HepG2 (cell line): Measurements from ENCODE around the gene PLCL1. TPM values are rescaled to one million over a fixed set of nuclear protein-coding genes. Genes with fewer than 3 reads are reported as not detected.

Source experiments
- ATAC-seq: fragments of 200-7000 bp; cut with Tn5 transposase; 3 replicates; pipeline ENCODE4 v1.9.1; 2020; ENCODE audit warnings: mild to moderate bottlenecking, moderate library complexity
- BruUV-seq: library from RNA; stranded (reverse); fragments of 400-500 nt; replicated peaks from 2 replicates; lab custom pipeline; 2021; lab: Mats Ljungman, UMichigan
- CTCF ChIA-PET: fragments of 300-600 bp; formaldehyde crosslinking; extraction: SDS; loops from one replicate; lab custom pipeline; 2021; ENCODE audit warnings: low total read pairs, inconsistent platforms, low intra/inter-chr PET ratio; lab: Yijun Ruan, JAX
- POLR2A ChIA-PET: fragments of 350-600 bp; sonication (Branson Sonifier 250); formaldehyde crosslinking; loops from one replicate; lab custom pipeline; 2020; ENCODE audit warnings: antibody characterized with exemption, inconsistent platforms; lab: Yijun Ruan, JAX
- DNase-seq: peaks from one replicate; pipeline ENCODE4 v3.0.0-alpha.2; 2015; ENCODE audit warnings: low spot score
- FAIRE-seq: peaks from 3 replicates; lab custom pipeline; 2011; peaks lifted over from hg19 to GRCh38; lab: Jason Lieb, UNC
- H2AFZ ChIP-seq: one replicate; pipeline ENCODE4 v1.6.1; 2011; ENCODE audit warnings: low read length, inconsistent platforms
- H3K27ac ChIP-seq: fragments of 300-600 bp; 3 replicates; pipeline ENCODE4 v1.8.0; 2011; ENCODE audit warnings: mixed run types, mild to moderate bottlenecking, mixed read lengths, low read length, inconsistent platforms; ENCODE audit not compliant: insufficient read depth; ENCODE audit errors: extremely low read length
- H3K27me3 ChIP-seq, 2 experiments: fragments of 200-600 bp in 1 of 2; 2 replicates in 1 of 2; 3 replicates in 1 of 2; pipeline versions ENCODE4 v1.6.0 to v1.8.0; 2011; ENCODE audit warnings: low read length in 2 of 2, mild to moderate bottlenecking in 2 of 2, moderate library complexity in 2 of 2, inconsistent platforms in 1 of 2; ENCODE audit not compliant: insufficient read depth in 2 of 2, control insufficient read depth in 1 of 2
- H3K36me3 ChIP-seq, 2 experiments: fragments of 200-600 bp in 1 of 2; replicated peaks in 1 of 2; 2 replicates in 1 of 2; 3 replicates in 1 of 2; pipeline versions ENCODE4 v1.5.1 to v1.8.0; 2011; ENCODE audit warnings: low read length in 2 of 2, inconsistent platforms in 1 of 2; ENCODE audit not compliant: insufficient read depth in 2 of 2, control insufficient read depth in 1 of 2
- H3K4me1 ChIP-seq: 2 replicates; pipeline ENCODE4 v1.5.1; 2012; ENCODE audit warnings: low read length, inconsistent platforms; ENCODE audit not compliant: insufficient read depth
- H3K4me2 ChIP-seq: 2 replicates; pipeline ENCODE4 v1.6.0; 2011; ENCODE audit warnings: low read depth, low read length, inconsistent platforms
- H3K4me3 ChIP-seq, 3 experiments: fragments of 200-600 bp in 1 of 3; sonication (generic), shearing (Covaris generic) in 1 of 3; replicated peaks in 1 of 3; 2 replicates each; pipeline ENCODE4 v1.5.1; 2011 to 2016; ENCODE audit warnings: low read length in 3 of 3, inconsistent platforms in 2 of 3, low read depth in 2 of 3, mild to moderate bottlenecking in 2 of 3, control low read depth in 1 of 3, mixed read lengths in 1 of 3; ENCODE audit not compliant: insufficient read depth in 1 of 3
- H3K79me2 ChIP-seq: one replicate; pipeline ENCODE4 v1.6.1; 2011; ENCODE audit warnings: low read length, inconsistent platforms; ENCODE audit not compliant: insufficient read depth
- H3K9ac ChIP-seq: 2 replicates; pipeline ENCODE4 v1.6.0; 2011; ENCODE audit warnings: mild to moderate bottlenecking, low read depth, low read length, inconsistent platforms; ENCODE audit not compliant: insufficient read depth
- H3K9me3 ChIP-seq: 2 replicates; pipeline ENCODE4 v1.5.1; 2012; ENCODE audit warnings: mild to moderate bottlenecking, low read length
- H4K20me1 ChIP-seq: 2 replicates; pipeline ENCODE4 v1.6.0; 2011; ENCODE audit warnings: inconsistent platforms, mild to moderate bottlenecking, low read length, moderate library complexity; ENCODE audit not compliant: insufficient read depth
- FOXM1 ChIP-seq: sonication (generic); formaldehyde crosslinking; IDR thresholded peaks from 2 replicates; pipeline ENCODE4 v1.5.0; 2020; ENCODE audit warnings: missing genetic modification reagents
- HMG20B ChIP-seq: conservative IDR thresholded peaks from 2 replicates; pipeline ENCODE4 v1.6.1; 2016; ENCODE audit warnings: missing genetic modification reagents, missing compliant biosample characterization
- KDM1A ChIP-seq: IDR thresholded peaks from 2 replicates; pipeline ENCODE4 v1.6.1; 2016; ENCODE audit warnings: missing compliant biosample characterization
- NBN ChIP-seq: fragments of 450-650 bp; conservative IDR thresholded peaks from 2 replicates; pipeline ENCODE4 v1.6.1; 2017
- PBX2 ChIP-seq: IDR thresholded peaks from 2 replicates; pipeline ENCODE4 v1.6.1; 2016; ENCODE audit warnings: control low read depth
- SYNCRIP ChIP-seq: fragments of 200-400 bp; formaldehyde crosslinking; IDR thresholded peaks from 2 replicates; pipeline ENCODE4 v1.6.1; 2018; ENCODE audit warnings: mild to moderate bottlenecking, low read depth, low read length; ENCODE audit not compliant: insufficient read depth
- ZKSCAN5 ChIP-seq: sonication (generic); formaldehyde crosslinking; IDR thresholded peaks from 2 replicates; pipeline ENCODE4 v1.5.1; 2020; ENCODE audit warnings: mild to moderate bottlenecking, missing genetic modification reagents
- ZNF296 ChIP-seq: sonication (generic); formaldehyde crosslinking; conservative IDR thresholded peaks from 2 replicates; pipeline ENCODE4 v1.5.0; 2020; ENCODE audit warnings: mild to moderate bottlenecking, missing genetic modification reagents
- ZNF496 ChIP-seq: sonication (generic); formaldehyde crosslinking; IDR thresholded peaks from 2 replicates; pipeline ENCODE4 v1.8.1; 2023; ENCODE audit warnings: mild to moderate bottlenecking, moderate library complexity, missing genetic modification reagents; ENCODE audit not compliant: insufficient replicate concordance
- ZNF510 ChIP-seq: sonication (generic); formaldehyde crosslinking; IDR thresholded peaks from 2 replicates; pipeline ENCODE4 v1.4.0; 2020; ENCODE audit warnings: low read depth, mild to moderate bottlenecking, missing genetic modification reagents
- ZNF788 ChIP-seq: sonication (generic); formaldehyde crosslinking; IDR thresholded peaks from 2 replicates; pipeline ENCODE4 v1.5.0; 2020; ENCODE audit warnings: mild to moderate bottlenecking, missing genetic modification reagents, borderline replicate concordance
- WGBS: methylation state at CpG from one replicate; pipeline ENCODE4 v1.1.6; 2017; ENCODE audit warnings: low lambda C conversion rate; 5-methylcytosine and 5-hydroxymethylcytosine counted together
- in situ Hi-C: cut with HindIII; loops from 2 replicates; pipeline ENCODE4 v1.10.0; 2017; ENCODE audit warnings: low pct_unique_long_range_greater_than_20kb; ENCODE audit not compliant: extremely low pct_ligation_motif_present
- intact Hi-C: fragments of 100-400 bp; cut with micrococcal nuclease; formaldehyde crosslinking; loops from one replicate; pipeline ENCODE4 v1.10.0; 2022; ENCODE audit not compliant: unreplicated experiment
- polyA plus RNA-seq, 8 experiments: library from polyadenylated mRNA; depleted of rRNA in 3 of 8; stranded (reverse) in 7 of 8; unstranded in 1 of 8; fragments of >200 nt; fragmentation: Illumina TruSeq in 4 of 8; extraction: Trizol in 4 of 8; gene quantifications; 2 replicates each; pipeline versions ENCODE4 v1.2.1 to v1.2.3, GENCODE V29; 2011 to 2016; ENCODE audit warnings: low read depth in 4 of 8, missing spikeins in 1 of 8, mixed read lengths in 1 of 8; ENCODE audit not compliant: insufficient read depth in 1 of 8
- total RNA-seq, 5 experiments: library from RNA; depleted of rRNA; stranded (reverse); fragments of >200 nt; fragmentation: Illumina TruSeq; extraction: Trizol; gene quantifications; 2 replicates each; pipeline ENCODE4 v1.2.3, GENCODE V29; 2016; ENCODE audit warnings: low read depth in 1 of 5

PLCL1 gene
- total and polyA plus RNA-seq, 2 of the 13 experiments (the other 11 are each of a cell fraction or from before 2014, with no cell fraction given) = not detected

- no peak for DNase-seq
- no peaks in the 10 kb centered on the region for H3K4me1 ChIP-seq
- FAIRE-seq = no peak
- CTCF ChIA-PET = no interaction called here
- POLR2A ChIA-PET = no interaction called here
- no peak overlapping the region for H3K4me2 ChIP-seq
- no peaks in the 10 kb centered on the region for H3K79me2 ChIP-seq
- H3K36me3 ChIP-seq = no peaks in the 10 kb centered on the region
- intact Hi-C loops = no loop called here
- H3K27me3 ChIP-seq = no peaks in the 10 kb centered on the region
- WGBS = 3% methylated on average over 1 of the region's 1 CpG
- H3K4me3 ChIP-seq = no peak overlapping the region
- H2AFZ ChIP-seq = no peak overlapping the region
- no peak overlapping the region for H3K9ac ChIP-seq
- ATAC-seq = no peak
- TF ChIP-seq ZNF788 = no peak
- TF ChIP-seq FOXM1 = no peak
- TF ChIP-seq KDM1A (CRISPR knock-in tag) = no peak
- no peak for TF ChIP-seq SYNCRIP
- no peak for TF ChIP-seq HMG20B (CRISPR knock-in tag)
- TF ChIP-seq ZNF296 (CRISPR knock-in tag) = no peak
- TF ChIP-seq ZKSCAN5 = no peak
- TF ChIP-seq PBX2 (CRISPR knock-in tag) = no peak
- TF ChIP-seq ZNF510 (CRISPR knock-in tag) = no peak
- TF ChIP-seq ZNF496 (CRISPR knock-in tag) = no peak
- no peaks in the 10 kb centered on the region for H3K9me3 ChIP-seq
- H4K20me1 ChIP-seq = no peaks in the 10 kb centered on the region
- BruUV-seq = no TSS peak
- no peak overlapping the region for H3K27ac ChIP-seq
- in situ Hi-C loops = no loop called here
Observed at GRCh38 chr2:198065322-198065721, 260.9 kb downstream of the PLCL1 start.

GRCh38 chr2:198066597-198066996 is 262.2 kb downstream of the PLCL1 start:
- in situ Hi-C loops = no loop called here
- intact Hi-C loops = no loop called here
- Histone ChIP-seq H3K79me2 (no peaks in the 10 kb centered on the region), H3K27me3 (no peaks in the 10 kb centered on the region), H4K20me1 (no peaks in the 10 kb centered on the region), H3K4me1 (no peaks in the 10 kb centered on the region), H3K9me3 (no peaks in the 10 kb centered on the region), H3K4me3 (no peak overlapping the region)
- ATAC-seq = no peak
- CTCF ChIA-PET = no interaction called here
- BruUV-seq = no TSS peak
- DNase-seq = no peak
- FAIRE-seq = no peak
- no peak for TF ChIP-seq NBN
- TF ChIP-seq, all 625 proteins: peak for 0
- WGBS = 1% methylated on average over 2 of the region's 2 CpGs
- Histone ChIP-seq H3K36me3 (no peaks in the 10 kb centered on the region), H3K4me2 (no peak overlapping the region), H3K27ac (no peak overlapping the region), H2AFZ (no peak overlapping the region), H3K9ac (no peak overlapping the region)
- POLR2A ChIA-PET = no interaction called here
